GM12878 (cell line): ENCODE results near the gene C19orf47. TPM values are rescaled to one million over a fixed set of nuclear protein-coding genes. Genes with fewer than 3 reads are reported as not detected.

Source experiments
- ATAC-seq: fragments of 200-7000 bp; cut with Tn5 transposase; 3 replicates; pipeline ENCODE4 v1.9.1; 2020; ENCODE audit warnings: mild to moderate bottlenecking, moderate library complexity
- BruUV-seq: library from RNA; stranded (reverse); fragments of 400-500 nt; replicated peaks from 2 replicates; lab custom pipeline; 2021; lab: Mats Ljungman, UMichigan
- CTCF ChIA-PET: fragments of 300-600 bp; sonication (Branson Sonifier 250); formaldehyde crosslinking; extraction: SDS; loops from one replicate; lab custom pipeline; 2021; ENCODE audit warnings: inconsistent platforms; lab: Yijun Ruan, JAX
- POLR2A ChIA-PET: fragments of 350-600 bp; formaldehyde crosslinking; extraction: SDS; loops from one replicate; lab custom pipeline; 2021; ENCODE audit warnings: inconsistent platforms; lab: Charles Lee
- RAD21 ChIA-PET: fragments of 300-600 bp; sonication (Branson Sonifier 250); formaldehyde crosslinking; loops from one replicate; lab custom pipeline; 2023; ENCODE audit warnings: antibody characterized with exemption; ENCODE audit not compliant: unreplicated experiment; lab: Charles Lee
- SMC1A ChIA-PET: fragments of 300-600 bp; sonication (Branson Sonifier 250); formaldehyde crosslinking; loops from one replicate; lab custom pipeline; 2023; ENCODE audit not compliant: unreplicated experiment, uncharacterized antibody; lab: Charles Lee
- DNase-seq: peaks from one replicate; pipeline ENCODE4 v3.0.0-alpha.2; 2011; ENCODE audit warnings: low read depth, low spot score
- FAIRE-seq: peaks from 3 replicates; lab custom pipeline; 2011; peaks lifted over from hg19 to GRCh38; lab: Jason Lieb, UNC
- H2AFZ ChIP-seq: 2 replicates; pipeline ENCODE4 v1.6.0; 2011; ENCODE audit warnings: low read depth, low read length, control low read depth; ENCODE audit not compliant: control insufficient read depth
- H3K27ac ChIP-seq: 2 replicates; pipeline ENCODE4 v1.5.1; 2011; ENCODE audit warnings: control low read depth; ENCODE audit not compliant: control insufficient read depth, insufficient read depth
- H3K27me3 ChIP-seq, 2 experiments: replicated peaks in 1 of 2; 2 replicates each; pipeline versions ENCODE4 v1.6.0 to v1.6.1; 2011; ENCODE audit warnings: low read length in 1 of 2; ENCODE audit not compliant: control insufficient read depth in 2 of 2, insufficient read depth in 2 of 2
- H3K36me3 ChIP-seq, 2 experiments: 2 replicates each; pipeline ENCODE4 v1.5.1; 2011; ENCODE audit warnings: low read length in 1 of 2; ENCODE audit not compliant: control insufficient read depth in 2 of 2, insufficient read depth in 2 of 2
- H3K4me1 ChIP-seq: 2 replicates; pipeline ENCODE4 v1.6.1; 2011; ENCODE audit warnings: mild to moderate bottlenecking, low read length, moderate library complexity, mixed read lengths; ENCODE audit not compliant: control insufficient read depth, insufficient read depth
- H3K4me2 ChIP-seq: 2 replicates; pipeline ENCODE4 v1.6.0; 2011; ENCODE audit warnings: control low read depth; ENCODE audit not compliant: control insufficient read depth, insufficient read depth
- H3K4me3 ChIP-seq: fragments of 200-600 bp; sonication (generic); 2 replicates; pipeline ENCODE4 v1.5.1; 2016
- H3K79me2 ChIP-seq: 2 replicates; pipeline ENCODE4 v1.6.0; 2011; ENCODE audit warnings: low read length; ENCODE audit not compliant: control insufficient read depth, insufficient read depth
- H3K9ac ChIP-seq: 2 replicates; pipeline ENCODE4 v1.8.0; 2011; ENCODE audit warnings: low read length, control low read depth, mixed read lengths; ENCODE audit not compliant: control insufficient read depth, insufficient read depth
- H3K9me3 ChIP-seq: replicated peaks from 3 replicates; pipeline ENCODE4 v1.5.1; 2011; ENCODE audit warnings: mild to moderate bottlenecking, low read length; ENCODE audit not compliant: control insufficient read depth, insufficient read depth
- H4K20me1 ChIP-seq: 2 replicates; pipeline ENCODE4 v1.6.0; 2011; ENCODE audit not compliant: control insufficient read depth, insufficient read depth
- CUX1 ChIP-seq: IDR thresholded peaks from 2 replicates; pipeline ENCODE4 v1.6.1; 2012; ENCODE audit warnings: improper control_type of control experiment, low read depth, low read length; ENCODE audit not compliant: insufficient replicate concordance
- MEF2A ChIP-seq: IDR thresholded peaks from 2 replicates; pipeline ENCODE4 v1.6.1; 2011; ENCODE audit warnings: low read depth, mild to moderate bottlenecking, low read length, moderate library complexity; ENCODE audit not compliant: insufficient read depth
- MLLT1 ChIP-seq: fragments of 450-650 bp; IDR thresholded peaks from 2 replicates; pipeline ENCODE4 v1.6.1; 2016; ENCODE audit warnings: mild to moderate bottlenecking
- MTA2 ChIP-seq: fragments of 450-650 bp; IDR thresholded peaks from 2 replicates; pipeline ENCODE4 v1.6.1; 2016; ENCODE audit warnings: low read depth, mild to moderate bottlenecking, moderate library complexity
- NFIC ChIP-seq: IDR thresholded peaks from 2 replicates; pipeline ENCODE4 v1.6.1; 2012; ENCODE audit warnings: low read depth, mild to moderate bottlenecking, inconsistent platforms, low read length, moderate library complexity
- NRF1 ChIP-seq: conservative IDR thresholded peaks from 2 replicates; pipeline ENCODE4 v1.6.1; 2011; ENCODE audit warnings: mild to moderate bottlenecking, low read depth, low read length, improper control_type of control experiment
- PAX8 ChIP-seq: fragments of 450-650 bp; IDR thresholded peaks from 2 replicates; pipeline ENCODE4 v1.6.1; 2017; ENCODE audit warnings: mild to moderate bottlenecking, moderate library complexity
- POLR2AphosphoS5 ChIP-seq: IDR thresholded peaks from 2 replicates; pipeline ENCODE4 v1.6.1; 2011; ENCODE audit warnings: mild to moderate bottlenecking, low read length, inconsistent platforms
- SMC3 ChIP-seq: IDR thresholded peaks from 2 replicates; pipeline ENCODE4 v1.6.1; 2011; ENCODE audit warnings: low read length, improper control_type of control experiment, borderline replicate concordance
- SREBF2 ChIP-seq: IDR thresholded peaks from 2 replicates; pipeline ENCODE4 v1.6.1; 2012; ENCODE audit warnings: mild to moderate bottlenecking, low read length
- TCF12 ChIP-seq: IDR thresholded peaks from 2 replicates; pipeline ENCODE4 v1.6.1; 2011; ENCODE audit warnings: low read depth, mild to moderate bottlenecking, low read length
- ZBED1 ChIP-seq: IDR thresholded peaks from 2 replicates; pipeline ENCODE4 v1.6.1; 2016; ENCODE audit warnings: borderline replicate concordance
- WGBS: methylation state at CpG from one replicate; pipeline ENCODE4 v1.1.6; 2016; ENCODE audit warnings: low lambda C conversion rate; ENCODE audit not compliant: insufficient replicate concordance, insufficient coverage; ENCODE audit errors: missing lambda C conversion rate; 5-methylcytosine and 5-hydroxymethylcytosine counted together
- in situ Hi-C: fragments of 300-500 bp; cut with MboI; formaldehyde crosslinking; loops from 9 replicates; pipeline ENCODE4 v1.14.3; 2018; ENCODE audit warnings: mixed read lengths
- intact Hi-C: fragments of 100-400 bp; cut with micrococcal nuclease; formaldehyde crosslinking; loops from one replicate; pipeline ENCODE4 v1.14.2; 2022; ENCODE audit not compliant: unreplicated experiment
- polyA plus RNA-seq, 11 experiments: library from polyadenylated mRNA; depleted of rRNA in 4 of 11; unstranded in 6 of 11; stranded (reverse) in 5 of 11; fragments of >200 nt; fragmentation: Nextera tagmentation in 4 of 11; fragmentation: Illumina TruSeq in 1 of 11; extraction: Ambion mirVana in 4 of 11; extraction: Trizol in 1 of 11; gene quantifications; 1 replicate in 1 of 11; 2 replicates in 10 of 11; pipeline versions ENCODE4 v1.2.1 to v1.2.3, GENCODE V29; 2011 to 2016; ENCODE audit warnings: inconsistent platforms in 2 of 11, missing spikeins in 2 of 11, low read depth in 1 of 11
- total RNA-seq, 4 experiments: library from RNA; depleted of rRNA in 3 of 4; stranded (reverse); fragments of >200 nt in 3 of 4; fragmentation: Illumina TruSeq in 1 of 4; extraction: Trizol in 1 of 4; gene quantifications; 2 replicates each; pipeline versions ENCODE4 v1.2.1 to v1.2.3, GENCODE V29; 2013 to 2021
- TF ChIP-seq, protein P1 (sequence below): fragments of 450-650 bp; IDR thresholded peaks from 2 replicates; pipeline ENCODE4 v1.6.1; 2017; ENCODE audit warnings: borderline replicate concordance

The C19orf47 gene
- total and polyA plus RNA-seq, 10 of the 15 experiments (the other 5 are each of a cell fraction or from before 2014, with no cell fraction given): 0.11 to 29.1 (median 20.2) TPM

DNA sequence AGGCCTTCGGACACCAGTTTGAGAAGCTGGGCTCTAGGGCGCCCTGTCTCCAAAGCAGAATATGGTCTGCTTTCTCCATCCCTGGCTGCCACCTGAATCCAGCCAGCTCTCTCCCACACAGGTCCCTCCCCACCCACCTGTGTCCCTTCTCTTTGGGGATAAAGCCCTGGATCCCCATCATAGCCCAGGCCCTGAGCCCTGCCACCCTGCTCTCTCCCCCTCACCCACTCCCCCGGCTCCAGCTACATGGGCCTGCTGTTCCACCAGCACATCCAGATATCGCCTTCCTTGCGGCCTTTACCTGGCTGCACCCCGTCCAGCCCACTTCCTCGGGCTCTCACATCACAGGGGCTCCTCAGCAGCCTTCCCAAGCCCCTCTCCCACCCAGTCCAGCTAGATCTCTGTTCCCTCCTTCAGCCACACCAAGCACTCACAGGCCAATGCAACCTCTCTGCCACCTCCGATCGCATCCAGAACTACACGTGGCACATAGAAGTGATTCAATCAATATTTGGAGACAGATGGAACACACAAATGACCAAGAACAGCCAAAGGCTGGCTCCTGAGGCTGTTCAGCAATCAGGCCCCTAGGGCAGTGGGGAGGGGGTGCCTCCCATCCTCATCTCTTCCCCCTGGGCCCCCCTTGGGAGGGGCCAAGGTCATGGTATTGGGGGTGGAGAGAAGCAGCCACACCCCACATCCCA, 70.7 kb downstream of the C19orf47 start:
- Histone ChIP-seq H3K27ac (no peak overlapping the region), H3K27me3 (no peaks in the 10 kb centered on the region), H3K4me3 (no peak overlapping the region), H3K4me1 (peaks cover 38% of the 10 kb centered on the region), H3K4me2 (peak overlapping the region; percentile 5; the same call in 1 of the 2 replicates), H3K9me3 (no peaks in the 10 kb centered on the region), H2AFZ (no peak overlapping the region), H3K79me2 (peaks cover 82% of the 10 kb centered on the region), H3K9ac (no peak overlapping the region), H3K36me3 (peaks cover 3 to 7% of the 10 kb centered on the region in 2 experiments), H4K20me1 (peaks cover 6% of the 10 kb centered on the region)
- ATAC-seq: no peak
- ChIA-PET RAD21 (no interaction called here), SMC1A (interaction anchor here (0.7 kb wide), 1 partner anchor 8 kb away, joined by 3 read pairs; the partner anchor contains the start of gene AKT2), POLR2A (no interaction called here), CTCF (no interaction called here)
- BruUV-seq: no TSS peak
- in situ Hi-C loops: no loop called here
- intact Hi-C loops: no loop called here
- no peak for DNase-seq
- FAIRE-seq: no peak
- WGBS: 95% methylated on average over 10 of the region's 10 CpGs
- no peak for TF ChIP-seq SREBF2
- TF ChIP-seq NRF1: no peak
- TF ChIP-seq, protein P1, sequence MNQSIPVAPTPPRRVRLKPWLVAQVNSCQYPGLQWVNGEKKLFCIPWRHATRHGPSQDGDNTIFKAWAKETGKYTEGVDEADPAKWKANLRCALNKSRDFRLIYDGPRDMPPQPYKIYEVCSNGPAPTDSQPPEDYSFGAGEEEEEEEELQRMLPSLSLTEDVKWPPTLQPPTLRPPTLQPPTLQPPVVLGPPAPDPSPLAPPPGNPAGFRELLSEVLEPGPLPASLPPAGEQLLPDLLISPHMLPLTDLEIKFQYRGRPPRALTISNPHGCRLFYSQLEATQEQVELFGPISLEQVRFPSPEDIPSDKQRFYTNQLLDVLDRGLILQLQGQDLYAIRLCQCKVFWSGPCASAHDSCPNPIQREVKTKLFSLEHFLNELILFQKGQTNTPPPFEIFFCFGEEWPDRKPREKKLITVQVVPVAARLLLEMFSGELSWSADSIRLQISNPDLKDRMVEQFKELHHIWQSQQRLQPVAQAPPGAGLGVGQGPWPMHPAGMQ: no peak
- no peak for TF ChIP-seq MEF2A
- TF ChIP-seq POLR2AphosphoS5: no peak
- TF ChIP-seq PAX8: no peak
- TF ChIP-seq MLLT1: no peak
- TF ChIP-seq TCF12: no peak
- no peak for TF ChIP-seq MTA2
- TF ChIP-seq NFIC: no peak
- no peak for TF ChIP-seq ZBED1
- no peak for TF ChIP-seq SMC3
- no peak for TF ChIP-seq CUX1
